LNCAP (cell line): ENCODE results near the gene RBPMS2.

ENCODE experiments used
- CTCF ChIP-seq: fragments of 450-650 bp; IDR thresholded peaks from 2 replicates; pipeline ENCODE4 v1.5.1; 2017; ENCODE audit warnings: mild to moderate bottlenecking

Gene RBPMS2

GRCh38 chr15:64739577-64740143 is 35.7 kb downstream of the RBPMS2 start:
- TF ChIP-seq CTCF = no peak

- no peak for TF ChIP-seq CTCF
Measured at GRCh38 chr15:64739156-64739555, 36.2 kb downstream of the RBPMS2 start.

GRCh38 chr15:64738226-64739095 is 36.9 kb downstream of the RBPMS2 start:
- TF ChIP-seq CTCF = no peak

GRCh38 chr15:64732156-64732860 is 43.1 kb downstream of the RBPMS2 start:
- TF ChIP-seq CTCF = no peak

- TF ChIP-seq CTCF = no peak
Measured at GRCh38 chr15:64731805-64732151, 43.6 kb downstream of the RBPMS2 start.

- TF ChIP-seq CTCF = peak; percentile 88
Measured at GRCh38 chr15:64731012-64731804, 44.2 kb downstream of the RBPMS2 start.

- no peak for TF ChIP-seq CTCF
Measured at GRCh38 chr15:64730151-64730550, 45.2 kb downstream of the RBPMS2 start.
